Glutamatergic neuron (in vitro differentiated cells): ENCODE measurements around the gene TBC1D9. TPM values are rescaled to one million over a fixed set of nuclear protein-coding genes. Genes with fewer than 3 reads are reported as not detected.
"Not testable (repeated sequence)": the region's sequence is repeated elsewhere in the genome, so short reads cannot be mapped to it uniquely, and the experiment has no call there.

Experiments used
- DNase-seq: peaks from one replicate; pipeline ENCODE4 v3.0.0; 2022
- H3K27ac Mint-ChIP-seq: one replicate; pipeline ENCODE4 v1.8.0; 2020; ENCODE audit warnings: mild to moderate bottlenecking, mixed read lengths, inconsistent platforms; ENCODE audit not compliant: unreplicated experiment
- H3K27me3 Mint-ChIP-seq: one replicate; pipeline ENCODE4 v1.8.0; 2020; ENCODE audit warnings: mild to moderate bottlenecking, moderate library complexity, mixed read lengths, inconsistent platforms; ENCODE audit not compliant: unreplicated experiment
- H3K36me3 Mint-ChIP-seq: one replicate; pipeline ENCODE4 v1.8.0; 2020; ENCODE audit warnings: mild to moderate bottlenecking, mixed read lengths, inconsistent platforms; ENCODE audit not compliant: unreplicated experiment
- H3K4me1 Mint-ChIP-seq: one replicate; pipeline ENCODE4 v1.8.0; 2020; ENCODE audit warnings: mild to moderate bottlenecking, low read depth, mixed read lengths, inconsistent platforms; ENCODE audit not compliant: unreplicated experiment
- H3K4me3 Mint-ChIP-seq: one replicate; pipeline ENCODE4 v1.8.0; 2020; ENCODE audit warnings: mild to moderate bottlenecking, mixed read lengths, inconsistent platforms; ENCODE audit not compliant: unreplicated experiment
- H3K9me3 Mint-ChIP-seq: one replicate; pipeline ENCODE4 v1.8.0; 2020; ENCODE audit warnings: mild to moderate bottlenecking, moderate library complexity, mixed read lengths, inconsistent platforms; ENCODE audit not compliant: unreplicated experiment
- CTCF ChIP-seq: fragments of 200-600 bp; sonication (generic); IDR thresholded peaks from one replicate; pipeline ENCODE4 v1.5.0; 2021; ENCODE audit not compliant: partially characterized antibody, unreplicated experiment
- total RNA-seq: library from RNA; stranded (reverse); fragmentation: NEBNext Ultra II Directional; extraction: Animal tissue kit (Norgen Biotek cat#: 25700); gene quantifications from one replicate; pipeline ENCODE4 v1.2.1, GENCODE V29; 2021; ENCODE audit not compliant: unreplicated experiment

The TBC1D9 gene
- total RNA-seq, 1 donor from 2014 or later, result 47.8 TPM

- Mint-ChIP-seq H3K27ac (no peak overlapping the region), H3K36me3 (peaks cover 22% of the 10 kb centered on the region)
Observed at GRCh38 chr4:140748171-140748570, 8.0 kb downstream of the TBC1D9 start.

GRCh38 chr4:140746546-140746945 lies 9.6 kb downstream of the TBC1D9 start:
- not testable (repeated sequence) for H3K27me3 Mint-ChIP-seq, H3K4me1 Mint-ChIP-seq, H3K4me3 Mint-ChIP-seq, DNase-seq, H3K9me3 Mint-ChIP-seq, H3K27ac Mint-ChIP-seq
- peaks cover 12% of the 10 kb centered on the region for H3K36me3 Mint-ChIP-seq

More at GRCh38 chr4:140748171-140748570, 8.0 kb downstream of the TBC1D9 start:
- Mint-ChIP-seq H3K4me1 (peaks cover 5% of the 10 kb centered on the region), H3K27me3 (no peaks in the 10 kb centered on the region), H3K9me3 (no peaks in the 10 kb centered on the region), H3K4me3 (no peak overlapping the region)
- no peak for DNase-seq
- TF ChIP-seq CTCF, result no peak

- no peak for TF ChIP-seq CTCF
- no peaks in the 10 kb centered on the region for H3K27me3 Mint-ChIP-seq
- no peak for DNase-seq
- H3K9me3 Mint-ChIP-seq, result no peaks in the 10 kb centered on the region
- H3K4me3 Mint-ChIP-seq, result no peak overlapping the region
- H3K36me3 Mint-ChIP-seq, result peaks cover 12% of the 10 kb centered on the region
- peaks cover 8% of the 10 kb centered on the region for H3K4me1 Mint-ChIP-seq
- H3K27ac Mint-ChIP-seq, result no peak overlapping the region
Observed at GRCh38 chr4:140744421-140744820, 11.8 kb downstream of the TBC1D9 start.

- H3K27me3 Mint-ChIP-seq, result no peaks in the 10 kb centered on the region
- no peak for TF ChIP-seq CTCF
- peaks cover 8% of the 10 kb centered on the region for H3K4me1 Mint-ChIP-seq
- H3K4me3 Mint-ChIP-seq, result no peak overlapping the region
- H3K27ac Mint-ChIP-seq, result no peak overlapping the region
- no peak for DNase-seq
- peaks cover 2% of the 10 kb centered on the region for H3K9me3 Mint-ChIP-seq
- peaks cover 8% of the 10 kb centered on the region for H3K36me3 Mint-ChIP-seq
Observed at GRCh38 chr4:140743194-140743931, 12.8 kb downstream of the TBC1D9 start.

GRCh38 chr4:140742838-140743193 lies 13.4 kb downstream of the TBC1D9 start:
- Mint-ChIP-seq H3K4me3 (no peak overlapping the region), H3K9me3 (peaks cover 4% of the 10 kb centered on the region), H3K27me3 (no peaks in the 10 kb centered on the region), H3K27ac (peak overlapping the region; percentile 36), H3K36me3 (peaks cover 2% of the 10 kb centered on the region), H3K4me1 (peaks cover 8% of the 10 kb centered on the region)
- no peak for DNase-seq
- no peak for TF ChIP-seq CTCF
